ENCODE results near the gene SRRM4.

Gene SRRM4

DNA sequence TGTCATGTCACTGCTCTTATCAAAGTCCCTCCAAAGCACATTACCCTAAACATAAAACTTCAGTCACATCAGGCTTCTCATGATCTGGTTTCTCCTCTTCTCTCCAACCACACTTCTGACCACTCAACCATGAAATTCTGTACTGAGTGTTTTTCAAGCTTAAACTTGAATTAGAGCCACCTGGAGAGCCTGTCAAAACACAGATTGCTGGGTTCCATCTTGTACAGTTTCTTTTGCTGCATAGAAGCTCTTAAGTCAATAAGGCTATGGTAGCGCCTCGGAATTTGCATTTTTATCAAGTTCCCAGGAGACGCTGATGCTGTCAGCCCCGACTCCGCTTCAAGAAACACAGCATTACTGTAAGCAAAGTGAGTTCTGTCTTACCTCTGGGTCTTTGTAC is 16.4 kb upstream of the SRRM4 start:
- no peak overlapping the region for H3K4me3 ChIP-seq (ENCODE audit: control insufficient read depth, low read depth, low read length)
- TF ChIP-seq, protein P1, sequence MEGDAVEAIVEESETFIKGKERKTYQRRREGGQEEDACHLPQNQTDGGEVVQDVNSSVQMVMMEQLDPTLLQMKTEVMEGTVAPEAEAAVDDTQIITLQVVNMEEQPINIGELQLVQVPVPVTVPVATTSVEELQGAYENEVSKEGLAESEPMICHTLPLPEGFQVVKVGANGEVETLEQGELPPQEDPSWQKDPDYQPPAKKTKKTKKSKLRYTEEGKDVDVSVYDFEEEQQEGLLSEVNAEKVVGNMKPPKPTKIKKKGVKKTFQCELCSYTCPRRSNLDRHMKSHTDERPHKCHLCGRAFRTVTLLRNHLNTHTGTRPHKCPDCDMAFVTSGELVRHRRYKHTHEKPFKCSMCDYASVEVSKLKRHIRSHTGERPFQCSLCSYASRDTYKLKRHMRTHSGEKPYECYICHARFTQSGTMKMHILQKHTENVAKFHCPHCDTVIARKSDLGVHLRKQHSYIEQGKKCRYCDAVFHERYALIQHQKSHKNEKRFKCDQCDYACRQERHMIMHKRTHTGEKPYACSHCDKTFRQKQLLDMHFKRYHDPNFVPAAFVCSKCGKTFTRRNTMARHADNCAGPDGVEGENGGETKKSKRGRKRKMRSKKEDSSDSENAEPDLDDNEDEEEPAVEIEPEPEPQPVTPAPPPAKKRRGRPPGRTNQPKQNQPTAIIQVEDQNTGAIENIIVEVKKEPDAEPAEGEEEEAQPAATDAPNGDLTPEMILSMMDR (conservative IDR thresholded peaks at IDR 0.05; ENCODE audit: control insufficient read depth, insufficient read depth, low read depth, low read length): no peak
- DNase-seq (ENCODE audit: low read depth): no peak

DNA sequence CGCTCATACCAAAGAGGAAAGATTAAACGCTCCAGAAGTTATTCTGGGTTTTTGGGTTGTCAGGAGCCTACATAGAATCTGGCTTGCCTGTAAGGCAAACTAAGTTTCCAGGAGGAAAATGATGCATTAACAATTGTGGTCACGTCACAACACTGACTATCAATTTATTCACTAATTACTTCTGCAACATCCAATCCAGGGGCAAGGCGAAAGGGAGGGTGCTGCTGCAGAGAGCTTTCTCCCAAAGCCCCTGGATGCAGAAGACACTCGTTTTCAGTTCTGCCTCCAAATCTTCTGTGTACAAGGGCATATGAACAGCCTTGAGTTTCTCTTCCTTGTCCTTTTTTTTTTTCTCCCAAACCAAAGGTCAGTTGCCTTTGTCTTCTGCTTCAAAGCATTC is 10.5 kb upstream of the SRRM4 start:
- no peak for DNase-seq (ENCODE audit: low read depth)
- no peak overlapping the region for H3K4me3 ChIP-seq (ENCODE audit: control insufficient read depth, low read depth, low read length)
- TF ChIP-seq, protein P1 (conservative IDR thresholded peaks at IDR 0.05; ENCODE audit: control insufficient read depth, insufficient read depth, low read depth, low read length): no peak

DNA sequence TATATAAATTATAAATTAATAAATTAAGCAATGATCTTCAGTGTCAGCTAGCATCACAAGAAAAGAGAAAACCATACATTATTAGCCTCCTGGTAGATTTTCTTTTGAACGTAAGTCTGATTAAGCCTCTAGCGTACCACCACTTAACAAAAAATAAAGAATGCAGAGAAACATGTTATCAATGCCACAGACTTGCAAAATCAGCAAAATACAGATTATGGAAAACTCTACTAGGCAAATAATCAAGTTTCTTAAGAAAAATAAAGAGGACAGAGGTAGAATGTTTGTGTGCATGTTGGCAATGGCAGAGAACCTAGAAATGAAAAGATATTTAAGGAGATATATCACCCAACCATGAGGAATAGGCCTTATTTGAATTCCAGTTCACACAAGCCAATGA is 8.4 kb upstream of the SRRM4 start:
- H3K4me3 ChIP-seq (ENCODE audit: control insufficient read depth, low read depth, low read length): no peak overlapping the region
- DNase-seq (ENCODE audit: low read depth): no peak
- TF ChIP-seq, protein P1 (conservative IDR thresholded peaks at IDR 0.05; ENCODE audit: control insufficient read depth, insufficient read depth, low read depth, low read length): no peak

DNA sequence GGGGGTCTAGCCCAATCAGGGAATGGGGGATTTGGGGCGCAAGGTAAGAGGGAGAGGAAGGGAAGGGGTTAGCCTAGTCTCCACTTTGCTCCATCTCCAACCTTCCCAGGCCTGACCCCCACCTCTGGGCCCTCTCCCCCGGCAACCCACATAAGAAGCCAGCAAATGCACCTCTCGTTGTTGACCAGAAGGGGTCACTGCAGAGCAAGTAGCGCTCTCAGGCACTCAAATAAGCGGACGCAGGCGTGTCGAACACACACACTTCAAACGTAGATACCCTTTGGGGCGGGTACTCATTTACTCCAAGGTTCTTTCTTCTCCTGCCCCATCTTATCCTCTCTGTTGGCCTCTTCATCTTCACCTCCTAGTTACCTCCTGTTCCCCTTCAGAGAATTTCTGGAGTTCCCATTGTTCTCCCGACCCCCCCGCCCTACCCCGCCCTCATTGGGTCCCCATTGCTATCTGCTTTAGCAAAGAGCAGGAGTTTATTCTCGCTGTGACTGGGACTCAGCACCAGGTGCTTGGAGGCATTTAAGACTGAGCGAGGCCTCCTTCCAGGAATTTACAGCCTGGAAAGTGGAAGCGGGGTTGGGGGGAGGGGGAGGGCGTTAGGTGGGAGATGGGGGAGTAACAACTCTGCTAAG is 1.5 kb upstream of the SRRM4 start:
- DNase-seq (ENCODE audit: low read depth): peak; percentile 54

DNA sequence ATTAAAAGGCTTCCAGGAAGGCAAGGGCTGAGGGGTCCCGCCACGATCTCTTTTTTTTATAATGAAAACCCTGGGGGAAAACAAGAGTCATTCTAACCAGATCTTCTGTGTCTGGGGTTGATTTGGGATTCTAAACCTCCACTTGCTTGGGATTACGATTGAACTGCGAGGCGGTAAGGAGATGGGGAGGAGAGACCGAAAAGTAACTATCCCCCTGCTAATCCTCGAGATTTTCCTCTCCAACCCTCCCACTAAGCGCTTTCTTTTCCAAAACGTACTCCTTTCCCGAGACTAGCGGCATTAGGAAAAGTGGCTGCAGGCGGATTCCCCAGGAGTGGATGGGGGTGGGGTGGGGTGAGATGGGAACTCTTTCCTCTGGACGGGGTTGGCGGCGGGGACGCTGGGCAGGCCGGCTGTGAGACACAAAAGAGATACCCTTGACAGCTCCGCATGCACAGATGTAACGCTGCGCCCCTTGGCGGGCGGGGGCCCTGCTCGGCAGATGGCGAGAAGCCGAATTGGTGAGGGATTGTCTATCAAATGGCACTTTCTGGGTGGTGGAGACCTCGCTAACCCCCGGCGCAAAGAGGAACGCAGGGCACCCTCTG is 830 bp upstream of the SRRM4 start:
- no peak for DNase-seq (ENCODE audit: low read depth)
- H3K4me3 ChIP-seq (ENCODE audit: control insufficient read depth, low read depth, low read length): no peak overlapping the region

More for the DNA sequence above, 1.5 kb upstream of the SRRM4 start:
- TF ChIP-seq, protein P1 (conservative IDR thresholded peaks at IDR 0.05; ENCODE audit: control insufficient read depth, insufficient read depth, low read depth, low read length): peak; percentile 71
- no peak overlapping the region for H3K4me3 ChIP-seq (ENCODE audit: control insufficient read depth, low read depth, low read length)

DNA sequence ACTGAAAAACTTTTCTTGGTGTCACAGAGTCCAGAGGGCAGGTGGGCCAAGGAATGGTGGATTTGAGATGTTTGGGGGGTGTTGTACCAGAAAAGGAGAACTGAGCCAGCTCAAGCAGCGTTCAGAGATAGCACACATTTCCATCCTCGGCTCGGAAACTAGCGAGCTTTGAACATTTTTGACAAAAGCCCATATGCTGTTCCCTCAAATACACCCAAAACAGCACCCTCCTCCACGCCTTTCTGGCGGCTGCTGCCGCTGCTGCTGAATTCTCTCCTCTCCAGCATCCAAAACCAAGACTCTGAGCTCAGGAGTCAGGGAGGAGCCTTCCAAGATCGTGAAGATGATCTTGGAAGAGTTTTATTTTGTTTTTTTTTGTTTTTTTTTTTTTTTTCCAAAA is 961 bp downstream of the SRRM4 start:
- no peak for DNase-seq (ENCODE audit: low read depth)
- TF ChIP-seq, protein P1 (conservative IDR thresholded peaks at IDR 0.05; ENCODE audit: control insufficient read depth, insufficient read depth, low read depth, low read length): no peak
- no peak overlapping the region for H3K4me3 ChIP-seq (ENCODE audit: control insufficient read depth, low read depth, low read length)

More for the DNA sequence above, 830 bp upstream of the SRRM4 start:
- TF ChIP-seq, protein P1 (conservative IDR thresholded peaks at IDR 0.05; ENCODE audit: control insufficient read depth, insufficient read depth, low read depth, low read length): no peak

Data from fibroblast of mammary gland (primary cell).